IMR-90 (cell line): ENCODE measurements around the gene CACNG8. TPM values are rescaled to one million over a fixed set of nuclear protein-coding genes. Genes with fewer than 3 reads are reported as not detected.

Source experiments
- ATAC-seq: fragments of 200-7000 bp; cut with Tn5 transposase; 2 replicates; pipeline ENCODE4 v1.9.1; 2020; ENCODE audit warnings: low read depth, mild to moderate bottlenecking, moderate library complexity
- BruUV-seq: library from RNA; stranded (reverse); fragments of 400-500 nt; replicated peaks from 2 replicates; lab custom pipeline; 2021; lab: Mats Ljungman, UMichigan
- CTCF ChIA-PET: fragments of 300-600 bp; formaldehyde crosslinking; extraction: SDS; loops from one replicate; lab custom pipeline; 2021; ENCODE audit warnings: antibody characterized with exemption; lab: Yijun Ruan, JAX
- POLR2A ChIA-PET: fragments of 300-600 bp; sonication (Branson Sonifier 250); formaldehyde crosslinking; loops from one replicate; lab custom pipeline; 2022; ENCODE audit warnings: antibody characterized with exemption; ENCODE audit not compliant: unreplicated experiment; lab: Charles Lee
- DNase-seq: peaks from one replicate; pipeline ENCODE4 v3.0.0; 2013
- H2AFZ ChIP-seq: replicated peaks from 2 replicates; pipeline ENCODE3; 2013; ENCODE audit warnings: low read length, mild to moderate bottlenecking; ENCODE audit not compliant: poor library complexity
- H2AK5ac ChIP-seq: 2 replicates; pipeline ENCODE4 v1.6.1; 2013; ENCODE audit warnings: low read depth, low read length, inconsistent platforms
- H2AK9ac ChIP-seq: replicated peaks from 2 replicates; pipeline ENCODE3; 2013; ENCODE audit warnings: mild to moderate bottlenecking, low read depth, low read length, moderate library complexity; ENCODE audit not compliant: poor library complexity
- H2BK120ac ChIP-seq: 2 replicates; pipeline ENCODE4 v1.6.1; 2013; ENCODE audit warnings: low read depth, low read length, inconsistent platforms
- H2BK15ac ChIP-seq: 3 replicates; pipeline ENCODE4 v1.6.1; 2013; ENCODE audit warnings: low read depth, low read length, inconsistent platforms
- H2BK20ac ChIP-seq: 2 replicates; pipeline ENCODE4 v1.6.1; 2013; ENCODE audit warnings: low read depth, mild to moderate bottlenecking, inconsistent platforms, low read length, moderate library complexity
- H2BK5ac ChIP-seq: 2 replicates; pipeline ENCODE4 v1.6.1; 2013; ENCODE audit warnings: mild to moderate bottlenecking, low read depth, low read length, inconsistent platforms; ENCODE audit not compliant: poor library complexity, severe bottlenecking
- H3K14ac ChIP-seq: replicated peaks from 2 replicates; pipeline ENCODE4 v1.6.1; 2013; ENCODE audit warnings: low read depth, low read length, inconsistent platforms
- H3K18ac ChIP-seq: 2 replicates; pipeline ENCODE4 v1.6.1; 2013; ENCODE audit warnings: low read depth, low read length, control low read depth
- H3K23ac ChIP-seq: 2 replicates; pipeline ENCODE4 v1.6.1; 2013; ENCODE audit warnings: low read depth, low read length, inconsistent platforms
- H3K27ac ChIP-seq: 2 replicates; pipeline ENCODE4 v1.5.1; 2013; ENCODE audit warnings: mild to moderate bottlenecking, control low read depth, low read length; ENCODE audit not compliant: insufficient read depth
- H3K27me3 ChIP-seq: 2 replicates; pipeline ENCODE4 v1.6.1; 2013; ENCODE audit warnings: low read length; ENCODE audit not compliant: control insufficient read depth, insufficient read depth
- H3K36me3 ChIP-seq: 2 replicates; pipeline ENCODE4 v1.6.1; 2013; ENCODE audit warnings: low read length, mixed read lengths; ENCODE audit not compliant: control insufficient read depth, insufficient read depth
- H3K4ac ChIP-seq: 2 replicates; pipeline ENCODE4 v1.6.1; 2013; ENCODE audit warnings: low read depth, low read length, inconsistent platforms
- H3K4me1 ChIP-seq: 2 replicates; pipeline ENCODE4 v1.6.1; 2013; ENCODE audit warnings: low read length, mixed read lengths; ENCODE audit not compliant: control insufficient read depth, insufficient read depth
- H3K4me2 ChIP-seq: 2 replicates; pipeline ENCODE4 v1.6.1; 2013; ENCODE audit warnings: low read depth, mild to moderate bottlenecking, control low read depth, low read length, moderate library complexity
- H3K4me3 ChIP-seq: 2 replicates; pipeline ENCODE4 v1.5.1; 2013; ENCODE audit warnings: low read depth, mild to moderate bottlenecking, control low read depth, low read length, moderate library complexity; ENCODE audit not compliant: insufficient read depth
- H3K56ac ChIP-seq: 2 replicates; pipeline ENCODE4 v1.6.1; 2013; ENCODE audit warnings: low read length, inconsistent platforms; ENCODE audit not compliant: insufficient read depth; ENCODE audit errors: extremely low read depth
- H3K79me1 ChIP-seq, 2 experiments: 2 replicates each; pipeline ENCODE4 v1.6.1; 2013; ENCODE audit warnings: low read length in 2 of 2, inconsistent platforms in 1 of 2, low read depth in 1 of 2
- H3K9ac ChIP-seq: 2 replicates; pipeline ENCODE4 v1.6.1; 2013; ENCODE audit warnings: low read depth, low read length, control low read depth
- H3K9me1 ChIP-seq: 2 replicates; pipeline ENCODE4 v1.6.1; 2013; ENCODE audit warnings: low read length, inconsistent platforms; ENCODE audit not compliant: insufficient read depth
- H3K9me3 ChIP-seq: 2 replicates; pipeline ENCODE4 v1.6.1; 2013; ENCODE audit warnings: low read length; ENCODE audit not compliant: control insufficient read depth, insufficient read depth
- H4K20me1 ChIP-seq: 2 replicates; pipeline ENCODE4 v1.6.1; 2013; ENCODE audit warnings: low read length, inconsistent platforms; ENCODE audit not compliant: insufficient read depth
- H4K5ac ChIP-seq: 2 replicates; pipeline ENCODE4 v1.6.1; 2013; ENCODE audit warnings: mild to moderate bottlenecking, low read depth, low read length, control low read depth
- H4K8ac ChIP-seq, 2 experiments: 2 replicates each; pipeline ENCODE4 v1.6.1; 2013; ENCODE audit warnings: low read depth in 2 of 2, low read length in 2 of 2, control low read depth in 1 of 2, inconsistent platforms in 1 of 2
- H4K91ac ChIP-seq: 2 replicates; pipeline ENCODE4 v1.6.1; 2013; ENCODE audit warnings: low read depth, low read length, inconsistent platforms; ENCODE audit not compliant: insufficient read depth
- CEBPB ChIP-seq: IDR thresholded peaks from 2 replicates; pipeline ENCODE4 v1.6.1; 2012; ENCODE audit warnings: low read depth, low read length, improper control_type of control experiment
- CHD1 ChIP-seq: IDR thresholded peaks from 2 replicates; pipeline ENCODE4 v1.6.1; 2012; ENCODE audit warnings: low read depth, low read length, improper control_type of control experiment
- MXI1 ChIP-seq: IDR thresholded peaks from 2 replicates; pipeline ENCODE4 v1.6.1; 2012; ENCODE audit warnings: low read depth, mild to moderate bottlenecking, low read length, moderate library complexity, borderline replicate concordance
- NFE2L2 ChIP-seq: fragments of 150-350 bp; IDR thresholded peaks from 2 replicates; pipeline ENCODE4 v1.6.1; 2016; ENCODE audit warnings: low read depth, mild to moderate bottlenecking, low read length
- RCOR1 ChIP-seq: IDR thresholded peaks from 2 replicates; pipeline ENCODE4 v1.6.1; 2012; ENCODE audit warnings: mild to moderate bottlenecking, low read length, improper control_type of control experiment; ENCODE audit not compliant: insufficient replicate concordance
- RFX5 ChIP-seq: IDR thresholded peaks from 2 replicates; pipeline ENCODE4 v1.8.0; 2012; ENCODE audit warnings: low read depth, mild to moderate bottlenecking, low read length, moderate library complexity
- SMC3 ChIP-seq: fragments of 150-350 bp; IDR thresholded peaks from 2 replicates; pipeline ENCODE4 v1.6.1; 2016; ENCODE audit warnings: low read depth, mild to moderate bottlenecking, antibody characterized with exemption, low read length, moderate library complexity
- WGBS, 2 experiments: methylation state at CpG; one replicate each; pipeline versions ENCODE4 v1.1.5 to v1.1.7; 2013; ENCODE audit warnings: missing lambda C conversion rate in 2 of 2; ENCODE audit not compliant: insufficient read length in 1 of 2; ENCODE audit errors: extremely low coverage in 2 of 2; 5-methylcytosine and 5-hydroxymethylcytosine counted together
- dilution Hi-C: fragments of 300-500 bp; cut with HindIII; formaldehyde crosslinking; loops from one replicate; pipeline ENCODE4 v1.14.3; 2018; ENCODE audit warnings: low sequenced_read_pairs; ENCODE audit not compliant: unreplicated experiment
- in situ Hi-C: fragments of 300-500 bp; cut with MboI; formaldehyde crosslinking; loops from 3 replicates; pipeline ENCODE4 v1.14.3; 2019; ENCODE audit warnings: low sequenced_read_pairs, inconsistent platforms, mixed read lengths
- intact Hi-C: fragments of 100-400 bp; cut with micrococcal nuclease; formaldehyde crosslinking; loops from 2 replicates; pipeline ENCODE4 v1.10.0; 2022
- polyA plus RNA-seq, 3 experiments: library from polyadenylated mRNA; depleted of rRNA; stranded (reverse); fragments of >200 nt; gene quantifications; 2 replicates each; pipeline ENCODE4 v1.2.3, GENCODE V29; 2012; ENCODE audit warnings: low replicate concordance in 1 of 3
- total RNA-seq: library from RNA; depleted of rRNA; stranded (reverse); fragments of >200 nt; gene quantifications from 2 replicates; pipeline ENCODE4 v1.2.3, GENCODE V29; 2012
- TF ChIP-seq, protein P1 (sequence below): conservative IDR thresholded peaks from 2 replicates; pipeline ENCODE4 v1.5.1; 2012; ENCODE audit warnings: mild to moderate bottlenecking, low read depth, low read length, improper control_type of control experiment

The CACNG8 gene
- total and polyA plus RNA-seq, 2 of the 4 experiments (the other 2 are of a cell fraction): 0.15 TPM; not detected in 1

DNA sequence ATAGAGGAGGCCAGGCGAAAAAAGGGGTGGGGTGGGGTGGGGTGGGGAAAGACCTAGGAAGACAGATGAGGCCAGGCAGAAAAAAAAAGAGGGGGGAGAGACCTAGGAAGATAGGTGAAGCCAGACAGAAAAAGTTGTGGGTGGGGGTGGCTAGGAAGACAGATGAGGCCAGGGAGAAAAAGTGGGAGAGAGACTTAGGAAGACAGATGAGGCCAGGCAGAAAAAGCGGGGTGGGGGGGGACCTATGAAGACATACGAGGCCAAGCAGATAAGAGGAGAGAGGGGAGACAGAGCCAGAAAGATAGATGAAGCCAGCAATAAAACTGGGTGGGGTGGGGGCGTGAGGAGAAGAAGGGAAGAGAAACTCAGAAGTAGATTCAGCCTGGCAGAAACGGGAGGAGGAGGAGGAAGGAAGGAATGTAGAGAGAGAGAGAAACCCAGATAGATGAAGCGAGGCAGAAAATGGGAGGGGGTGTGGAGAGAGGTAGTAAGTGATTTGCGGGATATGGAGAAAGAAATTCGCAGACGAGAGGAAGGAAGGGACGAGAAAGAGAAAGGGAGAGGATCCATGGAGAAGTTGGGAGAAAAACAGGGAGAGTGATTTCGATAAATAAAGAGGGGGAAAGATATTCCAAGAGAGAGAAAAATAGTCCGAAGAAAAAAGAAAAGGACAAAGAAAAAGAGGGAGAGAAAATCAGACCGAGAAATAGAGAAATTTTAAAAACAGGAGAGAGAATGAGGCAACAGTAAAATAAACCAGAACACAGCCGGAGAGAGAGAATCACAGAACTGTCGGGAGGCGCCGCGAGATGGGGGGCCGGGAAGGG, 16.5 kb downstream of the CACNG8 start (continued):
- TF ChIP-seq RCOR1: no peak

- no peak for ATAC-seq
- in situ Hi-C loops: no loop called here
These were observed 18.0 kb downstream of the CACNG8 start for GRCh38 chr19:53980539-53981375.

More at GRCh38 chr19:53980539-53981375, 18.0 kb downstream of the CACNG8 start:
- intact Hi-C loops: no loop called here
- Histone ChIP-seq H3K56ac (no peak overlapping the region), H2BK120ac (no peak overlapping the region), H3K4me2 (peak overlapping the region; percentile 21; the same call in 1 of the 2 replicates), H3K36me3 (no peaks in the 10 kb centered on the region), H4K8ac (peak overlapping the region in 1 of 2 experiments; percentile 26; a peak in 1 of 4 replicates), H3K14ac (no peak overlapping the region), H4K5ac (no peak overlapping the region), H3K9me1 (no peaks in the 10 kb centered on the region), H2BK15ac (no peak overlapping the region), H3K27ac (no peak overlapping the region), H2AK5ac (no peak overlapping the region; the same call in 1 of the 2 replicates), H3K79me1 (no peaks in the 10 kb centered on the region), H3K18ac (no peak overlapping the region), H3K4me1 (no peaks in the 10 kb centered on the region), H2BK5ac (no peak overlapping the region), H3K4me3 (peak overlapping the region; percentile 6; the same call in 1 of the 2 replicates), H3K23ac (no peak overlapping the region), H2BK20ac (no peak overlapping the region), H3K9me3 (no peaks in the 10 kb centered on the region), H3K9ac (no peak overlapping the region), H3K27me3 (peaks cover 12% of the 10 kb centered on the region; the same call in 1 of the 2 replicates), H4K91ac (no peak overlapping the region), H3K4ac (no peak overlapping the region), H4K20me1 (no peaks in the 10 kb centered on the region), H2AK9ac (peak overlapping the region; percentile 48), H2AFZ (peak overlapping the region; percentile 86)
- POLR2A ChIA-PET: interaction anchor here (0.6 kb wide), 2 partner anchors 53 to 193 kb away, joined by 3 to 5 read pairs; no protein-coding TSS in a partner anchor
- dilution Hi-C loops: no loop called here
- WGBS, 2 experiments: 18% methylated on average over 6 of the region's 20 CpGs; no CpG with 5 or more reads in 1 of the 2 experiments
- CTCF ChIA-PET: interaction anchor here (0.8 kb wide), 1 partner anchor 21 kb away, joined by 4 read pairs; no protein-coding TSS in a partner anchor
- TF ChIP-seq CEBPB (no peak), NFE2L2 (no peak), CHD1 (no peak), RFX5 (no peak), MXI1 (no peak), SMC3 (no peak)
- TF ChIP-seq, protein P1, sequence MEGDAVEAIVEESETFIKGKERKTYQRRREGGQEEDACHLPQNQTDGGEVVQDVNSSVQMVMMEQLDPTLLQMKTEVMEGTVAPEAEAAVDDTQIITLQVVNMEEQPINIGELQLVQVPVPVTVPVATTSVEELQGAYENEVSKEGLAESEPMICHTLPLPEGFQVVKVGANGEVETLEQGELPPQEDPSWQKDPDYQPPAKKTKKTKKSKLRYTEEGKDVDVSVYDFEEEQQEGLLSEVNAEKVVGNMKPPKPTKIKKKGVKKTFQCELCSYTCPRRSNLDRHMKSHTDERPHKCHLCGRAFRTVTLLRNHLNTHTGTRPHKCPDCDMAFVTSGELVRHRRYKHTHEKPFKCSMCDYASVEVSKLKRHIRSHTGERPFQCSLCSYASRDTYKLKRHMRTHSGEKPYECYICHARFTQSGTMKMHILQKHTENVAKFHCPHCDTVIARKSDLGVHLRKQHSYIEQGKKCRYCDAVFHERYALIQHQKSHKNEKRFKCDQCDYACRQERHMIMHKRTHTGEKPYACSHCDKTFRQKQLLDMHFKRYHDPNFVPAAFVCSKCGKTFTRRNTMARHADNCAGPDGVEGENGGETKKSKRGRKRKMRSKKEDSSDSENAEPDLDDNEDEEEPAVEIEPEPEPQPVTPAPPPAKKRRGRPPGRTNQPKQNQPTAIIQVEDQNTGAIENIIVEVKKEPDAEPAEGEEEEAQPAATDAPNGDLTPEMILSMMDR: no peak
- no TSS peak for BruUV-seq
- DNase-seq: peak; percentile 19
